COR-L47 (cell line): Measurements from ENCODE around the gene ELL2.
"Not testable (repeated sequence)": the region's sequence is repeated elsewhere in the genome, so short reads cannot be mapped to it uniquely, and the experiment has no call there.

Source experiments
- DNase-seq: peaks from one replicate; lab custom pipeline; 2025; lab: John Stamatoyannopoulos, UW

Gene ELL2

GRCh38 chr5:95837492-95837891 is 124.2 kb downstream of the ELL2 start:
- no peak for DNase-seq

DNA sequence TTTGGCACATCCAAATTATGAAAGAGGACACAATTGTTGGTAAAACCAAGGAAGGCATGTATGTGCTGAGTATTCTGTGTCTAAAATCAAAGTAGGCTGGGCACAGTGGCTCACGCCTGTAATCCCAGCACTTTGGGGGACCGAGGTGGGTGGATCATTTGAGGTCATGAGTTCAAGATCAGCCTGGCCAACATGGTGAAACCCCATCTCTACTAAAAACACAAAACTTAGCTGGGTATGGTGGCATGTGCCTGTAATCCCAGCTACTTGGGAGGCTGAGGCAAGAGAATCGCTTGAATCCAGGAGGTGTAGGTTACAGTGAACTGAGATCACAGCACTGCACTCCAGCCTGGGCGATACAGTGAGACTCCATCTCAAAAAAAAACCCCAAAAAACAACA is 124.7 kb downstream of the ELL2 start:
- not testable (repeated sequence) for DNase-seq

GRCh38 chr5:95836544-95836943 is 125.1 kb downstream of the ELL2 start:
- DNase-seq, result no peak

GRCh38 chr5:95835682-95836385 is 125.8 kb downstream of the ELL2 start:
- DNase-seq, result no peak
